ENCODE measurements around the gene PTPN2.

DNA sequence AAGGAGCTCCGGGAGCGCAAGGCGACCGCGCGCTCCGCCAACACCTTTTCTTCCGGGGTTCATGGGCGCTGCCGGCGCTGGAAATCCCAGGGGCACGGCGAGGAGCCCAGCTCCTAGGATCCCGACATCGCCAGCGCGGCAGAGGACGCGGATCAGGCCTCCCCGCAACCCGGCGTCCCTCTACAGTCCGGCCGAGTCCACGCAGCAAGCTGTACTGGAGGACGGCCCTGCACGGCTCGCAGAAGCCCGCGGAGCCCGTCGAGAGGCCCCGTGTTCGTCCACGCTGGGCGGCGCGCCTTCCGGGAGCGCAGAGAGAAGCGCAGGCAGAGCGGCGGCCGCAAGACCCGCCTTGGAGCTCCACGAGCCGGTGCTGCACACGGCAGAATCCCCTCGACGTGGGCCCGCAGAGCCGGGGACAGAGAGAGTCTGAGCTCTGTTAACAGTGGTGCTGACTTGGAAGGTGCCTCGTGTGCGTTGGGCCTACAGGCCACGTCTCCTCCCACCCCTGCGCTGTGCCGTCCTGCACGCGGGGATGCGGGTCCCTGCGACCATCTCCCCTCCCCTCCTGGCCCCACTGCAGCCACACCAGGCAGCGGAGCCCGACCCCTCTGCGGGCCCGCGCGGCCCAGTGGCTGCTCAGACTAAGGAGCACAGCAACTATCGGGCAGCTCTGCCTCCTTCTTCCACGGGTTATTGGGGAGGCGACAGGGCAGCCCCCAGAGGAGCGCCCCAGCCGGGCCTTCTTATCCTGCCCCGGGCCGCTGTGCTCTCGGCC, 28.1 kb upstream of the PTPN2 start:
- TF ChIP-seq, protein P1, sequence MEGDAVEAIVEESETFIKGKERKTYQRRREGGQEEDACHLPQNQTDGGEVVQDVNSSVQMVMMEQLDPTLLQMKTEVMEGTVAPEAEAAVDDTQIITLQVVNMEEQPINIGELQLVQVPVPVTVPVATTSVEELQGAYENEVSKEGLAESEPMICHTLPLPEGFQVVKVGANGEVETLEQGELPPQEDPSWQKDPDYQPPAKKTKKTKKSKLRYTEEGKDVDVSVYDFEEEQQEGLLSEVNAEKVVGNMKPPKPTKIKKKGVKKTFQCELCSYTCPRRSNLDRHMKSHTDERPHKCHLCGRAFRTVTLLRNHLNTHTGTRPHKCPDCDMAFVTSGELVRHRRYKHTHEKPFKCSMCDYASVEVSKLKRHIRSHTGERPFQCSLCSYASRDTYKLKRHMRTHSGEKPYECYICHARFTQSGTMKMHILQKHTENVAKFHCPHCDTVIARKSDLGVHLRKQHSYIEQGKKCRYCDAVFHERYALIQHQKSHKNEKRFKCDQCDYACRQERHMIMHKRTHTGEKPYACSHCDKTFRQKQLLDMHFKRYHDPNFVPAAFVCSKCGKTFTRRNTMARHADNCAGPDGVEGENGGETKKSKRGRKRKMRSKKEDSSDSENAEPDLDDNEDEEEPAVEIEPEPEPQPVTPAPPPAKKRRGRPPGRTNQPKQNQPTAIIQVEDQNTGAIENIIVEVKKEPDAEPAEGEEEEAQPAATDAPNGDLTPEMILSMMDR (IDR thresholded peaks at IDR 0.05; ENCODE audit: low read depth, low read length), result no peak
- no peak for TF ChIP-seq EZH2phosphoT487 (IDR thresholded peaks at IDR 0.05; ENCODE audit: low read depth)
